A549 treated with CpdA at 1 μM for 4 hours (cell line): Measurements from ENCODE around the gene FLRT2. TPM values are rescaled to one million over a fixed set of nuclear protein-coding genes. Genes with fewer than 3 reads are reported as not detected.

ENCODE experiments used
- total RNA-seq: library from RNA; stranded (reverse); fragments of 200-300 nt; extraction: Qiagen RNA extraction; gene quantifications from 5 replicates; pipeline ENCODE4 v1.2.3, GENCODE V29; 2022; ENCODE audit warnings: low read depth

FLRT2 gene
- 3.3 to 5.0 TPM (median 3.8 TPM) in 5 replicates for total RNA-seq

DNA sequence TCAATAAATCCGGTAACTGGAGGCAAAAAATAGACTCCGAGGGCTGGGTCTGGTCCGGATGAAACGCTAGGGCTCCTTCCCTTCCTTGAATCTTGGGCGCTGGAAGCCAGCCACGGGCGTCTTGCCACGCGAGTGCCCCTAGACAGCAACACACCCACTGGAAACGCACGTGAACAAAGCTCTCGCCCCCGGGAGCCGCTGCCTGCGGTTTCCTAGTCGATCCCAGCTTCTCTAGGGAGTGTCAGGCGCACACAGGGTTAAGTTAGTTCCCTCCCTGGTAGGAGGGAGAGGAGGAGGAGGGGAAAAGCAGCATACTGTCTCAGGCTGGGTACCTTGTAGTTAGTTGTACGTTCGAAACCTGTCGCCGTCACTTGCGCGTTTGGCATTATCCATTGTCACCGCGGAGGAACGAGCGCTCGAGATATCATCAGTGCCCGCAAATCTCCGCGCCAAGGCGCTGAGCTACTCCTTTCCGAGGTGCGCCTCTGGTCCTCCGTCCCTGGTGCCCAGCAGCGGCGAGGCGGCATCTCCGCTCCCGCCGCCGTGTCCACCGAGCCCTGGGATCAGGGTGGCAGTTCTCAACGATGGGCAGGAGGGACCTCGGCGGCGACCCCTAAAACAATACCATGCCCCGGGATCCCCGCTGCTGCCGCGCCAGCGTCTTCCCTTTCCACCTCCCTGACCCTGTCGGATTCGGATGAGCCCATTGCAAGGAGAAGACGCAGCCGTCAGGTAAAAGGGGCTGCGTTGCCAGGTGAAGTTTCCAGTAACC lies at the start of gene FLRT2:
FLRT2 (plus strand) TSS at position 342 of the 772 bp plus-strand sequence. CDS start 91,371 bp downstream, outside the sequence.

